ENCODE data around the gene RFC5.
"Not testable (repeated sequence)": the region's sequence is repeated elsewhere in the genome, so short reads cannot be mapped to it uniquely, and the experiment has no call there.

RFC5 gene

DNA sequence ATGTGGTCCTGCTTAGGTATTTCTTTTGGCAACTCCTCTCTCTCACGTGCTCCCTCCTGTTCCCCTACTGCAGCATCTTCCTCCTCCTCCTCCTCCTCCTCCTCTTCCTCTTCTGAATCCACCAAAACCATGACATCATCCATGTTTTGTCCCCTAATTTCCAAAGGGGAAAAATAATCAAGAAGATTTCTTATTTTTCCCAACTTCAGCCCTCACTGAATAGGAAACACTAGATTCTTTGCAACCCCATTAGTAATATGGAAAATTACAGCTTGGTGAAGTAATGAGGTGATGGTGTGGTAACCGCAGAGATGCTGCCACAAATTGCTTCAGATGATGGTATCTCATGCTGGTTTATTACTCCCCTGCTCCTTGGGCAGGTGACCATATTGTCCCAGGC is 51.9 kb downstream of the RFC5 start:
- no peak overlapping the region for H3K4me3 ChIP-seq (ENCODE audit: low read depth, low read length)
- DNase-seq (ENCODE audit: low read depth) = no peak
- in situ Hi-C loops (cut with HindIII; ENCODE audit: low sequenced_read_pairs) = no loop called here
- TF ChIP-seq CTCF (IDR thresholded peaks at IDR 0.05; ENCODE audit: low read depth, low read length, missing control alignments) = no peak

- in situ Hi-C loops (cut with HindIII; ENCODE audit: low sequenced_read_pairs) = no loop called here
- no peak overlapping the region for H3K4me3 ChIP-seq (ENCODE audit: low read depth, low read length)
- no peak for TF ChIP-seq CTCF (IDR thresholded peaks at IDR 0.05; ENCODE audit: low read depth, low read length, missing control alignments)
These were observed 54.1 kb downstream of the RFC5 start for GRCh38 chr12:118070650-118071049.

DNA sequence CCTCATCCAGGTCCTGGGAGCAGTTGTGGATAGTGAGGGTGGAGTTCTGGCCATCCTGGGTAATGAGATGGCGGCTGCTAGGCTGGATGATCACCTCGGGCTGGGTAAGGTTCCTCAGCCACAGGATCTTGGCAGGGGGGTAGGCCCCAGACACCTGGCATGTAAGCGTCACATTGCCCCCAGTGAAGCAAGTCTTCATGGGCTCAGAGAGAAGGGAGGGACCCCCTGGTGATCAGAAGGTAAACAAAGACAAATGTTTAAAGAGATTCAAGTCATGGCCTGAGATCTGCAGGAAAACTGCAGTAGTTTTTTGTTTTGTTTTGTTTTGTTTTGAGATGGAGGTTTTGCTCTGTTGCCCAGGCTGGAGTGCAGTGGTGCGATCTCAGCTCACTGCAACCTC is 57.3 kb downstream of the RFC5 start:
- no peak overlapping the region for H3K4me3 ChIP-seq (ENCODE audit: low read depth, low read length)
- in situ Hi-C loops (cut with HindIII; ENCODE audit: low sequenced_read_pairs) = no loop called here
- no peak for TF ChIP-seq CTCF (IDR thresholded peaks at IDR 0.05; ENCODE audit: low read depth, low read length, missing control alignments)
- no peak for DNase-seq (ENCODE audit: low read depth)

More at GRCh38 chr12:118070650-118071049, 54.1 kb downstream of the RFC5 start:
- DNase-seq (ENCODE audit: low read depth) = no peak

DNA sequence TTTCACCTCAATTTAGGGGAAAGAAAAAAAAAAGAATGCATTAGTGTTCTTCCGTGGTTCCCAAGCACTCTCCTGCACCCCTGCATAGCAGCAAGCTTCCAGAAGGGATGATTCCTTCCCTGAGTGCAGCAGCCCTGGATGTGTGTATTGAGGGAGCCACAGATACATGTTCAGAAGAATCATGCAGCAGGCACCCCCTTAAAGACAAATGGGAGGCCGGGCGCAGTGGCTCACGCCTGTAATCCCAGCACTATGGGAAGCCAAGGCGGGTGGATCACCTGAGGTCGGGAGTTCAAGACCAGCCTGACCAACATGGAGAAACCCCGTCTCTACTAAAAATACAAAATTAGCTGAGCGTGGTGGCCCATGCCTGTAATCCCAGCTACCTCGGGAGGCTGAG is 65.0 kb downstream of the RFC5 start:
- DNase-seq (ENCODE audit: low read depth); H3K4me3 ChIP-seq (ENCODE audit: low read depth, low read length); in situ Hi-C loops (cut with HindIII; ENCODE audit: low sequenced_read_pairs): not testable (repeated sequence)

Data from astrocyte of the cerebellum (primary cell).